Panc1 (cell line): Measurements from ENCODE around the gene INSYN2B.

ENCODE experiments used
- CTCF ChIP-seq: fragments of 450-650 bp; IDR thresholded peaks from 2 replicates; pipeline ENCODE4 v1.5.1; 2017; ENCODE audit warnings: mild to moderate bottlenecking
- POLR2AphosphoS5 ChIP-seq: IDR thresholded peaks from 2 replicates; pipeline ENCODE4 v1.6.1; 2012; ENCODE audit warnings: mild to moderate bottlenecking, low read depth, low read length, moderate library complexity
- REST ChIP-seq, 2 experiments: IDR thresholded peaks; 2 replicates each; pipeline ENCODE4 v1.6.1; 2011 to 2012; ENCODE audit warnings: low read depth in 2 of 2, control low read depth in 1 of 2, low read length in 1 of 2, mild to moderate bottlenecking in 1 of 2, moderate library complexity in 1 of 2; ENCODE audit not compliant: insufficient read depth in 1 of 2
- TCF7L2 ChIP-seq: IDR thresholded peaks from 2 replicates; pipeline ENCODE4 v1.6.1; 2011; ENCODE audit warnings: mild to moderate bottlenecking, low read depth, low read length, inconsistent platforms

GRCh38 chr5:169938439-169938838, 41.9 kb downstream of the INSYN2B start:
- no peak for TF ChIP-seq POLR2AphosphoS5
- no peak for TF ChIP-seq CTCF
- TF ChIP-seq TCF7L2: no peak
- no peak for TF ChIP-seq REST (IDR thresholded peaks at IDR 0.05; ENCODE audit: insufficient read depth in 1 of 2, low read depth in 2 of 2, low read length in 1 of 2)
